Fibroblast of lung (primary cell): ENCODE measurements around the gene NRP1.

Experiments
- CTCF ChIP-seq, 2 donors: IDR thresholded peaks in 1 of 2; conservative IDR thresholded peaks in 1 of 2; 1 replicate in 1 of 2; 2 replicates in 1 of 2; pipeline ENCODE4 v1.5.1; 2011 to 2012; ENCODE audit warnings: low read length in 2 of 2, control low read depth in 1 of 2, inconsistent platforms in 1 of 2, low read depth in 1 of 2, mild to moderate bottlenecking in 1 of 2
- EZH2 ChIP-seq: IDR thresholded peaks from 2 replicates; pipeline ENCODE4 v1.5.1; 2012; ENCODE audit warnings: low read length, control low read depth, mild to moderate bottlenecking; ENCODE audit errors: missing control alignments

- TF ChIP-seq CTCF (conservative IDR thresholded peaks at IDR 0.05 in 1 of 2, IDR thresholded peaks at IDR 0.05 in 1 of 2; ENCODE audit: low read depth in 1 of 2, low read length in 2 of 2) (no peak), EZH2 (no peak)
Observed at GRCh38 chr10:33326933-33327332, 7.5 kb downstream of the NRP1 start.
